GM23338 (cell line): ENCODE data around the gene GNB3.

ENCODE experiments used
- CREB1 ChIP-seq: fragments of 250-450 bp; sonication (Bioruptor Pico); IDR thresholded peaks from 2 replicates; pipeline ENCODE4 v1.5.0; 2020; ENCODE audit warnings: low read depth, mild to moderate bottlenecking, moderate library complexity
- EZH2 ChIP-seq: fragments of 200-600 bp; sonication (generic); IDR thresholded peaks from one replicate; pipeline ENCODE4 v1.8.0; 2017; ENCODE audit warnings: antibody characterized with exemption, mild to moderate bottlenecking, low read depth; ENCODE audit not compliant: unreplicated experiment
- EZH2phosphoT487 ChIP-seq: fragments of 200-600 bp; sonication (generic); IDR thresholded peaks from one replicate; pipeline ENCODE4 v1.8.1; 2018; ENCODE audit warnings: antibody characterized with exemption; ENCODE audit not compliant: unreplicated experiment
- JUNB ChIP-seq: IDR thresholded peaks from one replicate; pipeline ENCODE4 v1.6.1; 2016; ENCODE audit warnings: antibody characterized with exemption; ENCODE audit not compliant: unreplicated experiment
- NANOG ChIP-seq: IDR thresholded peaks from 2 replicates; pipeline ENCODE4 v1.6.1; 2016; ENCODE audit warnings: antibody characterized with exemption, borderline replicate concordance
- POLR2AphosphoS5 ChIP-seq: IDR thresholded peaks from 2 replicates; pipeline ENCODE4 v1.6.1; 2016; ENCODE audit warnings: antibody characterized with exemption, low read depth
- STAT1 ChIP-seq: IDR thresholded peaks from one replicate; pipeline ENCODE4 v1.6.1; 2016; ENCODE audit warnings: antibody characterized with exemption; ENCODE audit not compliant: unreplicated experiment
- ZNF114 ChIP-seq: fragments of 250-450 bp; sonication (Bioruptor Pico); IDR thresholded peaks from 2 replicates; pipeline ENCODE4 v1.5.0; 2020; ENCODE audit warnings: mild to moderate bottlenecking, moderate library complexity
- ZNF331 ChIP-seq: fragments of 250-450 bp; sonication (Bioruptor Pico); IDR thresholded peaks from 2 replicates; pipeline ENCODE4 v1.5.0; 2020; ENCODE audit warnings: low read depth, mild to moderate bottlenecking, moderate library complexity
- TF ChIP-seq, protein P1 (sequence below), 2 experiments: fragments of 200-600 bp in 1 of 2; sonication (generic) in 1 of 2; conservative IDR thresholded peaks; 2 replicates each; pipeline versions ENCODE4 v1.5.1 to v1.6.1; 2016 to 2017; ENCODE audit warnings: antibody characterized with exemption in 2 of 2, low read depth in 2 of 2, mild to moderate bottlenecking in 2 of 2, moderate library complexity in 1 of 2
- TF ChIP-seq, protein P2 (sequence below): IDR thresholded peaks from one replicate; pipeline ENCODE4 v1.6.1; 2018; ENCODE audit warnings: antibody characterized with exemption; ENCODE audit not compliant: unreplicated experiment
- TF ChIP-seq, protein P3 (sequence below): fragments of 250-450 bp; sonication (Bioruptor Pico); IDR thresholded peaks from 2 replicates; pipeline ENCODE4 v1.5.0; 2020; ENCODE audit warnings: mild to moderate bottlenecking, moderate library complexity
- TF ChIP-seq, protein P4 (sequence below): IDR thresholded peaks from 2 replicates; pipeline ENCODE4 v1.6.1; 2016; ENCODE audit warnings: antibody characterized with exemption

DNA sequence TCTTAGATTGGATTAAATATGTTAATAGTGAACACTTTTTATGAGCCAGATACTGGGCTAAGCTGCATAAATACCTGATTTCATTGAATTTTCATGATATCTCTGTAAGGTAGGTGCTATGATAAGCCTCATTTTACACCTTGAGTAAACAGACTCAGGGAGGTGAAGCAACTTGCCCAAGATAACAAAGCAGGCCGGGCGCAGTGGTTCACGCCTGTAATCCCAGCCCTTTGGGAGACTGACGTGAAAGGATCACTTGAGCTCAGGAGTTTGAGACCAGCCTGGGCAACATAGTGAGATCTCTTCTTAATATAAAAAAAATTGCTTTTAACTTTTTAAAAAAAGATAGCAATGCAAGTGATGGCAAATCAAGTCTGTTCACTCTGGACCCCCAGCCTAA, 1.4 kb downstream of the GNB3 start:
- TF ChIP-seq, protein P1, sequence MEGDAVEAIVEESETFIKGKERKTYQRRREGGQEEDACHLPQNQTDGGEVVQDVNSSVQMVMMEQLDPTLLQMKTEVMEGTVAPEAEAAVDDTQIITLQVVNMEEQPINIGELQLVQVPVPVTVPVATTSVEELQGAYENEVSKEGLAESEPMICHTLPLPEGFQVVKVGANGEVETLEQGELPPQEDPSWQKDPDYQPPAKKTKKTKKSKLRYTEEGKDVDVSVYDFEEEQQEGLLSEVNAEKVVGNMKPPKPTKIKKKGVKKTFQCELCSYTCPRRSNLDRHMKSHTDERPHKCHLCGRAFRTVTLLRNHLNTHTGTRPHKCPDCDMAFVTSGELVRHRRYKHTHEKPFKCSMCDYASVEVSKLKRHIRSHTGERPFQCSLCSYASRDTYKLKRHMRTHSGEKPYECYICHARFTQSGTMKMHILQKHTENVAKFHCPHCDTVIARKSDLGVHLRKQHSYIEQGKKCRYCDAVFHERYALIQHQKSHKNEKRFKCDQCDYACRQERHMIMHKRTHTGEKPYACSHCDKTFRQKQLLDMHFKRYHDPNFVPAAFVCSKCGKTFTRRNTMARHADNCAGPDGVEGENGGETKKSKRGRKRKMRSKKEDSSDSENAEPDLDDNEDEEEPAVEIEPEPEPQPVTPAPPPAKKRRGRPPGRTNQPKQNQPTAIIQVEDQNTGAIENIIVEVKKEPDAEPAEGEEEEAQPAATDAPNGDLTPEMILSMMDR (conservative IDR thresholded peaks at IDR 0.05; ENCODE audit: low read depth in 2 of 2), result no peak
- TF ChIP-seq EZH2phosphoT487 (no peak), POLR2AphosphoS5 (no peak), EZH2 (no peak), ZNF331 (no peak), JUNB (no peak), NANOG (no peak), ZNF114 (CRISPR knock-in tag) (no peak), CREB1 (CRISPR knock-in tag) (no peak), STAT1 (no peak)
- TF ChIP-seq, protein P2, sequence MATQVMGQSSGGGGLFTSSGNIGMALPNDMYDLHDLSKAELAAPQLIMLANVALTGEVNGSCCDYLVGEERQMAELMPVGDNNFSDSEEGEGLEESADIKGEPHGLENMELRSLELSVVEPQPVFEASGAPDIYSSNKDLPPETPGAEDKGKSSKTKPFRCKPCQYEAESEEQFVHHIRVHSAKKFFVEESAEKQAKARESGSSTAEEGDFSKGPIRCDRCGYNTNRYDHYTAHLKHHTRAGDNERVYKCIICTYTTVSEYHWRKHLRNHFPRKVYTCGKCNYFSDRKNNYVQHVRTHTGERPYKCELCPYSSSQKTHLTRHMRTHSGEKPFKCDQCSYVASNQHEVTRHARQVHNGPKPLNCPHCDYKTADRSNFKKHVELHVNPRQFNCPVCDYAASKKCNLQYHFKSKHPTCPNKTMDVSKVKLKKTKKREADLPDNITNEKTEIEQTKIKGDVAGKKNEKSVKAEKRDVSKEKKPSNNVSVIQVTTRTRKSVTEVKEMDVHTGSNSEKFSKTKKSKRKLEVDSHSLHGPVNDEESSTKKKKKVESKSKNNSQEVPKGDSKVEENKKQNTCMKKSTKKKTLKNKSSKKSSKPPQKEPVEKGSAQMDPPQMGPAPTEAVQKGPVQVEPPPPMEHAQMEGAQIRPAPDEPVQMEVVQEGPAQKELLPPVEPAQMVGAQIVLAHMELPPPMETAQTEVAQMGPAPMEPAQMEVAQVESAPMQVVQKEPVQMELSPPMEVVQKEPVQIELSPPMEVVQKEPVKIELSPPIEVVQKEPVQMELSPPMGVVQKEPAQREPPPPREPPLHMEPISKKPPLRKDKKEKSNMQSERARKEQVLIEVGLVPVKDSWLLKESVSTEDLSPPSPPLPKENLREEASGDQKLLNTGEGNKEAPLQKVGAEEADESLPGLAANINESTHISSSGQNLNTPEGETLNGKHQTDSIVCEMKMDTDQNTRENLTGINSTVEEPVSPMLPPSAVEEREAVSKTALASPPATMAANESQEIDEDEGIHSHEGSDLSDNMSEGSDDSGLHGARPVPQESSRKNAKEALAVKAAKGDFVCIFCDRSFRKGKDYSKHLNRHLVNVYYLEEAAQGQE, result no peak
- TF ChIP-seq, protein P3, sequence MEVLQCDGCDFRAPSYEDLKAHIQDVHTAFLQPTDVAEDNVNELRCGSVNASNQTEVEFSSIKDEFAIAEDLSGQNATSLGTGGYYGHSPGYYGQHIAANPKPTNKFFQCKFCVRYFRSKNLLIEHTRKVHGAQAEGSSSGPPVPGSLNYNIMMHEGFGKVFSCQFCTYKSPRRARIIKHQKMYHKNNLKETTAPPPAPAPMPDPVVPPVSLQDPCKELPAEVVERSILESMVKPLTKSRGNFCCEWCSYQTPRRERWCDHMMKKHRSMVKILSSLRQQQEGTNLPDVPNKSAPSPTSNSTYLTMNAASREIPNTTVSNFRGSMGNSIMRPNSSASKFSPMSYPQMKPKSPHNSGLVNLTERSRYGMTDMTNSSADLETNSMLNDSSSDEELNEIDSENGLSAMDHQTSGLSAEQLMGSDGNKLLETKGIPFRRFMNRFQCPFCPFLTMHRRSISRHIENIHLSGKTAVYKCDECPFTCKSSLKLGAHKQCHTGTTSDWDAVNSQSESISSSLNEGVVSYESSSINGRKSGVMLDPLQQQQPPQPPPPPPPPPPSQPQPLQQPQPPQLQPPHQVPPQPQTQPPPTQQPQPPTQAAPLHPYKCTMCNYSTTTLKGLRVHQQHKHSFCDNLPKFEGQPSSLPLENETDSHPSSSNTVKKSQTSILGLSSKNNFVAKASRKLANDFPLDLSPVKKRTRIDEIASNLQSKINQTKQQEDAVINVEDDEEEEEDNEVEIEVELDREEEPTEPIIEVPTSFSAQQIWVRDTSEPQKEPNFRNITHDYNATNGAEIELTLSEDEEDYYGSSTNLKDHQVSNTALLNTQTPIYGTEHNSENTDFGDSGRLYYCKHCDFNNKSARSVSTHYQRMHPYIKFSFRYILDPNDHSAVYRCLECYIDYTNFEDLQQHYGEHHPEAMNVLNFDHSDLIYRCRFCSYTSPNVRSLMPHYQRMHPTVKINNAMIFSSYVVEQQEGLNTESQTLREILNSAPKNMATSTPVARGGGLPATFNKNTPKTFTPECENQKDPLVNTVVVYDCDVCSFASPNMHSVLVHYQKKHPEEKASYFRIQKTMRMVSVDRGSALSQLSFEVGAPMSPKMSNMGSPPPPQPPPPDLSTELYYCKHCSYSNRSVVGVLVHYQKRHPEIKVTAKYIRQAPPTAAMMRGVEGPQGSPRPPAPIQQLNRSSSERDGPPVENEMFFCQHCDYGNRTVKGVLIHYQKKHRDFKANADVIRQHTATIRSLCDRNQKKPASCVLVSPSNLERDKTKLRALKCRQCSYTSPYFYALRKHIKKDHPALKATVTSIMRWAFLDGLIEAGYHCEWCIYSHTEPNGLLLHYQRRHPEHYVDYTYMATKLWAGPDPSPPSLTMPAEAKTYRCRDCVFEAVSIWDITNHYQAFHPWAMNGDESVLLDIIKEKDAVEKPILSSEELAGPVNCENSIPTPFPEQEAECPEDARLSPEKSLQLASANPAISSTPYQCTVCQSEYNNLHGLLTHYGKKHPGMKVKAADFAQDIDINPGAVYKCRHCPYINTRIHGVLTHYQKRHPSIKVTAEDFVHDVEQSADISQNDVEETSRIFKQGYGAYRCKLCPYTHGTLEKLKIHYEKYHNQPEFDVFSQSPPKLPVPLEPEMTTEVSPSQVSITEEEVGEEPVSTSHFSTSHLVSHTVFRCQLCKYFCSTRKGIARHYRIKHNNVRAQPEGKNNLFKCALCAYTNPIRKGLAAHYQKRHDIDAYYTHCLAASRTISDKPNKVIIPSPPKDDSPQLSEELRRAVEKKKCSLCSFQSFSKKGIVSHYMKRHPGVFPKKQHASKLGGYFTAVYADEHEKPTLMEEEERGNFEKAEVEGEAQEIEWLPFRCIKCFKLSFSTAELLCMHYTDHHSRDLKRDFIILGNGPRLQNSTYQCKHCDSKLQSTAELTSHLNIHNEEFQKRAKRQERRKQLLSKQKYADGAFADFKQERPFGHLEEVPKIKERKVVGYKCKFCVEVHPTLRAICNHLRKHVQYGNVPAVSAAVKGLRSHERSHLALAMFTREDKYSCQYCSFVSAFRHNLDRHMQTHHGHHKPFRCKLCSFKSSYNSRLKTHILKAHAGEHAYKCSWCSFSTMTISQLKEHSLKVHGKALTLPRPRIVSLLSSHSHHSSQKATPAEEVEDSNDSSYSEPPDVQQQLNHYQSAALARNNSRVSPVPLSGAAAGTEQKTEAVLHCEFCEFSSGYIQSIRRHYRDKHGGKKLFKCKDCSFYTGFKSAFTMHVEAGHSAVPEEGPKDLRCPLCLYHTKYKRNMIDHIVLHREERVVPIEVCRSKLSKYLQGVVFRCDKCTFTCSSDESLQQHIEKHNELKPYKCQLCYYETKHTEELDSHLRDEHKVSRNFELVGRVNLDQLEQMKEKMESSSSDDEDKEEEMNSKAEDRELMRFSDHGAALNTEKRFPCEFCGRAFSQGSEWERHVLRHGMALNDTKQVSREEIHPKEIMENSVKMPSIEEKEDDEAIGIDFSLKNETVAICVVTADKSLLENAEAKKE (CRISPR knock-in tag), result no peak
- TF ChIP-seq, protein P4, sequence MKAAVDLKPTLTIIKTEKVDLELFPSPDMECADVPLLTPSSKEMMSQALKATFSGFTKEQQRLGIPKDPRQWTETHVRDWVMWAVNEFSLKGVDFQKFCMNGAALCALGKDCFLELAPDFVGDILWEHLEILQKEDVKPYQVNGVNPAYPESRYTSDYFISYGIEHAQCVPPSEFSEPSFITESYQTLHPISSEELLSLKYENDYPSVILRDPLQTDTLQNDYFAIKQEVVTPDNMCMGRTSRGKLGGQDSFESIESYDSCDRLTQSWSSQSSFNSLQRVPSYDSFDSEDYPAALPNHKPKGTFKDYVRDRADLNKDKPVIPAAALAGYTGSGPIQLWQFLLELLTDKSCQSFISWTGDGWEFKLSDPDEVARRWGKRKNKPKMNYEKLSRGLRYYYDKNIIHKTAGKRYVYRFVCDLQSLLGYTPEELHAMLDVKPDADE, result no peak
